Progenitor cell of endocrine pancreas (in vitro differentiated cells): ENCODE data around the gene HBZ. TPM values are rescaled to one million over a fixed set of nuclear protein-coding genes. Genes with fewer than 3 reads are reported as not detected.

Experiments
- DNase-seq: peaks from one replicate; pipeline ENCODE4 v3.0.0; 2021; ENCODE audit warnings: low spot score; ENCODE audit not compliant: unreplicated experiment
- H3K27ac Mint-ChIP-seq: 2 replicates; pipeline ENCODE4 v1.8.0; 2021; ENCODE audit warnings: mild to moderate bottlenecking, moderate library complexity, mixed read lengths
- H3K27me3 Mint-ChIP-seq: 2 replicates; pipeline ENCODE4 v1.8.0; 2021; ENCODE audit warnings: mixed read lengths
- H3K36me3 Mint-ChIP-seq: 2 replicates; pipeline ENCODE4 v1.8.0; 2022; ENCODE audit warnings: mixed read lengths; ENCODE audit not compliant: insufficient read depth
- H3K4me1 Mint-ChIP-seq: 2 replicates; pipeline ENCODE4 v1.8.0; 2021; ENCODE audit warnings: low read depth, mixed read lengths
- H3K4me3 Mint-ChIP-seq: 2 replicates; pipeline ENCODE4 v1.8.0; 2021; ENCODE audit warnings: low read depth, mild to moderate bottlenecking, moderate library complexity, mixed read lengths
- H3K9me3 Mint-ChIP-seq: 2 replicates; pipeline ENCODE4 v1.8.0; 2021; ENCODE audit warnings: low read depth, mixed read lengths
- CTCF ChIP-seq: fragments of 200-600 bp; sonication (generic); IDR thresholded peaks from one replicate; pipeline ENCODE4 v1.5.0; 2021; ENCODE audit warnings: antibody characterized with exemption, mild to moderate bottlenecking; ENCODE audit not compliant: unreplicated experiment
- total RNA-seq: library from RNA; stranded (reverse); gene quantifications from 2 replicates; pipeline ENCODE4 v1.2.1, GENCODE V29; 2021

The HBZ gene
- total RNA-seq, 1 donor from 2014 or later = not detected

- TF ChIP-seq CTCF = no peak
- no peak for DNase-seq
- Mint-ChIP-seq H3K9me3 (no peaks in the 10 kb centered on the region), H3K27me3 (peaks cover 32% of the 10 kb centered on the region), H3K4me3 (no peak overlapping the region), H3K27ac (no peak overlapping the region), H3K36me3 (peaks cover 2% of the 10 kb centered on the region), H3K4me1 (peaks cover 4% of the 10 kb centered on the region)
These were observed 27.0 kb downstream of the HBZ start for GRCh38 chr16:179211-180092.

GRCh38 chr16:180101-180675 is 27.7 kb downstream of the HBZ start, which contains the start of gene HBQ1:
TSS of gene HBQ1 (plus strand) at chr16:180459. CDS start at chr16:180487, 28 bp downstream.
- peak; percentile 72 for TF ChIP-seq CTCF
- Mint-ChIP-seq H3K27me3 (peaks cover 25% of the 10 kb centered on the region), H3K9me3 (no peaks in the 10 kb centered on the region), H3K27ac (no peak within 1 kb of the TSS), H3K36me3 (peaks cover 4% of the 10 kb centered on the region), H3K4me1 (peaks cover 4% of the 10 kb centered on the region), H3K4me3 (no peak within 1 kb of the TSS)
- DNase-seq = peak; percentile 65

- Mint-ChIP-seq H3K27ac (no peak overlapping the region), H3K4me1 (peaks cover 3% of the 10 kb centered on the region), H3K36me3 (peaks cover 8% of the 10 kb centered on the region), H3K9me3 (no peaks in the 10 kb centered on the region), H3K4me3 (no peak overlapping the region), H3K27me3 (peaks cover 20% of the 10 kb centered on the region)
- DNase-seq = peak; percentile 37
- no peak for TF ChIP-seq CTCF
These were observed 28.5 kb downstream of the HBZ start for GRCh38 chr16:180681-181564.

GRCh38 chr16:181565-182021 is 29.1 kb downstream of the HBZ start:
- H3K4me3 Mint-ChIP-seq = no peak overlapping the region
- DNase-seq = peak; percentile 79
- H3K9me3 Mint-ChIP-seq = no peaks in the 10 kb centered on the region
- peak; percentile 95 for TF ChIP-seq CTCF
- H3K27ac Mint-ChIP-seq = no peak overlapping the region
- H3K36me3 Mint-ChIP-seq = peaks cover 8% of the 10 kb centered on the region
- H3K4me1 Mint-ChIP-seq = peaks cover 3% of the 10 kb centered on the region
- H3K27me3 Mint-ChIP-seq = peaks cover 20% of the 10 kb centered on the region

- TF ChIP-seq CTCF = no peak
- H3K27ac Mint-ChIP-seq = no peak overlapping the region
- DNase-seq = no peak
- H3K9me3 Mint-ChIP-seq = no peaks in the 10 kb centered on the region
- peaks cover 10% of the 10 kb centered on the region for H3K36me3 Mint-ChIP-seq
- no peak overlapping the region for H3K4me3 Mint-ChIP-seq
- peaks cover 3% of the 10 kb centered on the region for H3K4me1 Mint-ChIP-seq
- H3K27me3 Mint-ChIP-seq = peaks cover 10% of the 10 kb centered on the region
These were observed 30.6 kb downstream of the HBZ start for GRCh38 chr16:183005-183404.
